ENCODE measurements around the gene SAMSN1. TPM values are rescaled to one million over a fixed set of nuclear protein-coding genes. Genes with fewer than 3 reads are reported as not detected.
A peak's percentile ranks its signal among the peaks of the same experiment; 100 is the strongest.
"Not testable (repeated sequence)": the region's sequence is repeated elsewhere in the genome, so short reads cannot be mapped to it uniquely, and the experiment has no call there.

Gene SAMSN1
- total RNA-seq, 1 donor from 2014 or later, result 1.9 TPM

GRCh38 chr21:14533499-14534428 is 12.4 kb downstream of the SAMSN1 start:
- DNase-seq (ENCODE audit: low spot score), result no peak
- intact Hi-C loops (cut with DNase I), result no loop called here

GRCh38 chr21:14531757-14532316 is 14.3 kb downstream of the SAMSN1 start:
- intact Hi-C loops (cut with DNase I), result no loop called here

GRCh38 chr21:14530592-14530991 is 15.5 kb downstream of the SAMSN1 start:
- intact Hi-C loops (cut with DNase I), result no loop called here

More at GRCh38 chr21:14531757-14532316, 14.3 kb downstream of the SAMSN1 start:
- no peak for DNase-seq (ENCODE audit: low spot score)

GRCh38 chr21:14528815-14529214 is 17.3 kb downstream of the SAMSN1 start:
- intact Hi-C loops (cut with DNase I), result no loop called here

More at GRCh38 chr21:14530592-14530991, 15.5 kb downstream of the SAMSN1 start:
- DNase-seq (ENCODE audit: low spot score), result no peak

GRCh38 chr21:14527696-14528652 is 18.1 kb downstream of the SAMSN1 start:
- DNase-seq (ENCODE audit: low spot score), result no peak
- intact Hi-C loops (cut with DNase I), result no loop called here

More at GRCh38 chr21:14528815-14529214, 17.3 kb downstream of the SAMSN1 start:
- no peak for DNase-seq (ENCODE audit: low spot score)

GRCh38 chr21:14526836-14527695 is 19.0 kb downstream of the SAMSN1 start:
- intact Hi-C loops (cut with DNase I), result no loop called here

GRCh38 chr21:14526199-14526598 is 19.9 kb downstream of the SAMSN1 start:
- no peak for DNase-seq (ENCODE audit: low spot score)
- intact Hi-C loops (cut with DNase I), result no loop called here

More at GRCh38 chr21:14526836-14527695, 19.0 kb downstream of the SAMSN1 start:
- no peak for DNase-seq (ENCODE audit: low spot score)

- intact Hi-C loops (cut with DNase I), result no loop called here
- DNase-seq (ENCODE audit: low spot score), result no peak
Observed at GRCh38 chr21:14523234-14523633, 22.9 kb downstream of the SAMSN1 start.

- intact Hi-C loops (cut with DNase I), result no loop called here
- DNase-seq (ENCODE audit: low spot score), result no peak
Observed at GRCh38 chr21:14522736-14523135, 23.4 kb downstream of the SAMSN1 start.

- intact Hi-C loops (cut with DNase I), result no loop called here
- DNase-seq (ENCODE audit: low spot score), result peak; percentile 79
Observed at GRCh38 chr21:14520535-14520934, 25.6 kb downstream of the SAMSN1 start.

- DNase-seq (ENCODE audit: low spot score), result no peak
- intact Hi-C loops (cut with DNase I), result no loop called here
Observed at GRCh38 chr21:14519000-14519399, 27.1 kb downstream of the SAMSN1 start.

- DNase-seq (ENCODE audit: low spot score), result no peak
- intact Hi-C loops (cut with DNase I), result no loop called here
Observed at GRCh38 chr21:14513804-14514203, 32.3 kb downstream of the SAMSN1 start.

GRCh38 chr21:14506859-14507457 is 39.2 kb downstream of the SAMSN1 start:
- DNase-seq (ENCODE audit: low spot score); intact Hi-C loops (cut with DNase I): not testable (repeated sequence)

- intact Hi-C loops (cut with DNase I), result no loop called here
- DNase-seq (ENCODE audit: low spot score), result no peak
Observed at GRCh38 chr21:14500873-14501272, 45.2 kb downstream of the SAMSN1 start.

GRCh38 chr21:14499316-14499715 is 46.8 kb downstream of the SAMSN1 start:
- intact Hi-C loops (cut with DNase I), result no loop called here
- no peak for DNase-seq (ENCODE audit: low spot score)

GRCh38 chr21:14497825-14498224 is 48.3 kb downstream of the SAMSN1 start:
- intact Hi-C loops (cut with DNase I), result no loop called here

GRCh38 chr21:14495075-14495474 is 51.0 kb downstream of the SAMSN1 start:
- intact Hi-C loops (cut with DNase I), result no loop called here
- DNase-seq (ENCODE audit: low spot score), result no peak

More at GRCh38 chr21:14497825-14498224, 48.3 kb downstream of the SAMSN1 start:
- no peak for DNase-seq (ENCODE audit: low spot score)

GRCh38 chr21:14494181-14494580 is 51.9 kb downstream of the SAMSN1 start:
- DNase-seq (ENCODE audit: low spot score); intact Hi-C loops (cut with DNase I): not testable (repeated sequence)

All from cardiac septum (tissue), 1 donor.